HG03575 (cell line): ENCODE measurements around the gene RMI2.
"Not testable (repeated sequence)": the region's sequence is repeated elsewhere in the genome, so short reads cannot be mapped to it uniquely, and the experiment has no call there.

Experiments
- ATAC-seq: cut with Tn5 transposase; IDR thresholded peaks from one replicate; pipeline ENCODE4 v1.9.1; 2021; ENCODE audit not compliant: unreplicated experiment, insufficient number of reproducible peaks, low FRiP score; ENCODE audit errors: extremely low read depth

Gene RMI2

DNA sequence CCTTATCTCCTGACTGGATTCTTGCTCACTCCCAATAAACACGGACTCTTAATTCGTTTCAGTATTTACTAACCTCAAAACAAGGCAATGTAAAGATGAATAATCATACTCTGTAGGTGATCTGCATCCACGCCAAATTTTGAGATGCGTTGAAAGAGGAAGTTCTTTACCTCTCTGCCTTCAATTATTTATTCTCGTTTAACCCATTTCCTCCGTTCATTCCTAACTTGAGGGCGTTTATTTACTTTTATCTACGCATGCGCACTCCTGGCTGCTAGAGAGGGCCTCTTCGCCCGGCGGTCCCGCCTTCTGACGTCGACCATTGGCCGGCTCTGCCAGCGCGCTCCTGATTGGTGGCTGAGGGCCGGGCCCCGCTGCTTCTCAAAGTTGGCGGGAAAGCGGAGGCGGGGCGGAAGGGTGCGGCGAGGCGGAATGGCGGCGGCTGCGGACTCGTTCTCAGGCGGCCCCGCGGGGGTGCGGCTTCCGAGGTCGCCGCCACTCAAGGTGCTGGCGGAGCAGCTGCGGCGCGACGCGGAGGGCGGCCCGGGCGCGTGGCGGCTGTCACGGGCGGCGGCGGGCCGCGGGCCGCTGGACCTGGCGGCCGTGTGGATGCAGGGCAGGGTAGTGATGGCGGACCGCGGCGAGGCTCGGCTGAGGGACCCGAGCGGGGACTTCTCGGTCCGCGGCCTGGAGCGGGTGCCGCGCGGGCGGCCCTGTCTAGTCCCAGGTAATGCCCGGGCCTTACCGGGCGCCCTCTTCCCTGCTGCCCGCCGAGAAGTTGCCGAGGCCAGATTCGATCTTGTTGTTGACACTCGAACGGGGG lies at the start of gene RMI2:
RMI2 (plus strand) TSS at position 420 of the 823 bp plus-strand sequence; CDS start at position 433, 13 bp downstream.
- ATAC-seq: peak; percentile 69

DNA sequence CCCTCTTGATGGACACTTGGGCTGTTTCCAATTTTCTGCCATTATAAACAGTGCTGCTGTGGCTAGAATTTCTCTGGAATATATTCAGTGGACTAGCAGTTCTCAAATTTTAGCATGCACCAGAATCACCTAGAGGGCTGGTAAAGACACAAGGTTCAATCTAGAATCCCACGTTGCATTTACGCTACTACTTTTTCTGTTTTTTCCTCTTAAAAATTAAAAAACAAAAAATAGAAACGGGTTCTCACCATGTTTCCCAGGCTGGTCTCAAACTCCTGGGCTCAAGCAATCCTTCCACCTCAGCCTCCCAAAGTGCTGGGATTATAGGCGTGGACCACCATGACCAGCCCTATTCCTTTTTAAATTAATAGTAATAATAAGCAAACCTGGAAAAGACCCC lies 49.6 kb upstream of the RMI2 start:
- no peak for ATAC-seq

DNA sequence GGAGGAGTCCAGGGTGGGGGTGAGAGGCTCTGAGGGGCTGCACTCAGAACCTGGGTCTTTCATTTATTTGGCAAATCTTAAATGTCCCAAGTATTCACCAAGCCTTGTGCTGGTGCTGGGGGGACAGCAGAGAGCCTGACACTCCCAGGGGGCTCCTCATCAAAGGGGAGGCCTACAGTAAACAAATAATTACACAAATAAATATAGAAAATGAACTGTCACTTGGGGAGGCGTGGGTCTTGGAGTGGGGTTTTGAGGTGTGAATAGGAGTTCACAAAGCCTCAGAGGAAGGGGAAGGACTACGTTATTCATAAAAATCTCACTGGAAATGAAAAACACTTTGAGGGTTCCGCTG lies 48.9 kb upstream of the RMI2 start:
- no peak for ATAC-seq

DNA sequence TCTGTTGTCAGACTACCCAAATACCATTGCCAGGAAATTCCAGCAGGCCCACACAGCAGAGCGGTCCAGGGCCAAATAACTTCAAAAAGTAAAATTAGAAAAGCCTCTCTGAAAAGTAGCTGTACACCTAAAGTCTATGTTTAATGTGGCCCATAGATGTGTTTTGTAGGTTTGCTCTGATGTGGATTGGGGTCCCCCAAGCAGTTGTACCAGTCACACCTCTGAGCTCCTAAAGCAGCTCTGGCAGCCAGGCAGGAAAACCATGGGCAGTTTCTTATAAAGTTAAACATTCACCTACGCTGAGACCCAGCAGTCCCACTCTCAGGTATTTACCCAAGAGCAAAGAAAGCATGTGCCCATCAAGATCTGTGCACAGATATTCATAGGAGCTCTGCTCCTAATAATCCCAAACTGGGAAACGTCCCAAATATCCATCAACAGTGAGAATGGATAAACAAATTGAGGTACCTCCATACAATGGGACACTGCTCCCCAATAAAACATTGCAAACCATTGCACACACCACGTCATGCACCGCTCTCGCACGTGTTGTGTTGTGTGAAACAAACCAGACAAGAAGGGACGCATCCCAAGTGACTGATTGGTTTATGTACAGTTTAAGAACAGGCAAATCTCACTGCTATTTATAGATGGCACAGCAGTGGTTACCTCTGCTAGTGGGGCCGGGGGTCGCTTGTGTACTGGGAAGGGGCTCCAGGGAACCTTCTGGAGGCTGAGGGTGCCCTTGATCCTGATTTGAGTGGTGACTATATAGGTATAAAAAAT lies 48.4 kb upstream of the RMI2 start:
- ATAC-seq: no peak

DNA sequence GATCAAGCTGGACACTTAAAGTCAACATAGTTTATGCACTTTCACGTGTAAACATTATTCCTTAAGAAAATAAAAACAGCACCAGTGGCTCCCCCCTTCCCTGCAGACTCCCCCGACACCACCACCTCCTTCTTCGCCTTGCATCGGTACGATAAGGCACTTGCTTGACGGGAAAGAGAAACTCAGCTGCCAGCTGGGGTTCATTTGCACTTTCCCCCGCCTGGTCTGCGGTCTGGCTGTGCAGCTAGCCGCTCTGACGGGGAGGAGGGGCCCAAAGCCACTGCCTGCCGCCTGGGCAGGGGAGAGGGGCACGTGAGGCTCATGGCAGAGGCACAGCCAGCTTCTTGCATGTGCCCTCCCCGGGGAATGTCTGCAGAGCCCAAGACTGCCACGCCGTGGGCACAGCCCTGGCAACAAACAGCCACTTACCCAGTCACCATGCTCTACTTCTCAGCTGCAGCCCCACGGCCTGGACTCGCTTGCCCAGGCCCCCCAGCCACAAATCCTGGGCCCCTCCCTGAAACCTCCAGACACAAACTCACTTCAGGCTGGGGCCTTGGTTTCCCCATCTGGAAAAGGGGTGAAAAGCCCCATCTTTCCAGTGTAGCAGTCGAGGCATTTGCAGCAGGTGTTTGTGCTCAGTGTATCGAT lies 47.6 kb upstream of the RMI2 start:
- ATAC-seq: no peak

DNA sequence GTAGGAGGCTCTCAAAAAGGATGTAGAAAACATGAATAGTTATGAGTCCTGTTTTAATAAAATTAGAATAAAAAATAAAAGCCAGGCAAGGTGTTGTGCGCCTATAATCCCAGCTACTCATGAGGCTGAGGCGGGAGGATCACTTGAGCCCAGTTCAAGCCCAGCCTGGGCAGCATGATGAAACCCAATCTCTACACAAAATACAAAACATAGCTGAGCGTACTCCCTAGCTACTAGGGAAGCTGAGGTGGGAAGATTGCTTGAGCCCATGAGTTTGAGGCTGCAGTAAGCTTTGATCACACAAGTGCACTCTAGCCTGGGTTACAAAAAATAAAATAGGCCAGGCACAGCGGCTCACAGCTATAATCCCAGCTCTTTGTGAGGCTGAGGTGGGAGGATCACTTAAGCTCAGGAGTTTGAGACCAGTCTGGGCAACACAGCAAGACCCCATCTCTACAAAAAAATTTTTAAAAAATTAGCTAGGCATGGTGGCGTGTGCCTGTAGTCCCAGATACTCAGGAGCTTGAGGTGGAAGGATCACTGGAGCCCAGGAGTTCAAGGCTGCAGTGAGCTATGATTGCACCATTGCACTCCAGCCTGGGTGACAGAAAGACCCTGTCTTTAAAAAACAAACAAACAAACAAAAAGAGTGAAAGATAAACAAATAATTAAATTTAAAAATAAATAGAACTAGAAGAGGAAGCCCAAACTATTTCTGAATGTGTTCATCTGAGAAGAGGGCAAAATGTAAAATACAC lies 46.9 kb upstream of the RMI2 start:
- ATAC-seq: no peak

DNA sequence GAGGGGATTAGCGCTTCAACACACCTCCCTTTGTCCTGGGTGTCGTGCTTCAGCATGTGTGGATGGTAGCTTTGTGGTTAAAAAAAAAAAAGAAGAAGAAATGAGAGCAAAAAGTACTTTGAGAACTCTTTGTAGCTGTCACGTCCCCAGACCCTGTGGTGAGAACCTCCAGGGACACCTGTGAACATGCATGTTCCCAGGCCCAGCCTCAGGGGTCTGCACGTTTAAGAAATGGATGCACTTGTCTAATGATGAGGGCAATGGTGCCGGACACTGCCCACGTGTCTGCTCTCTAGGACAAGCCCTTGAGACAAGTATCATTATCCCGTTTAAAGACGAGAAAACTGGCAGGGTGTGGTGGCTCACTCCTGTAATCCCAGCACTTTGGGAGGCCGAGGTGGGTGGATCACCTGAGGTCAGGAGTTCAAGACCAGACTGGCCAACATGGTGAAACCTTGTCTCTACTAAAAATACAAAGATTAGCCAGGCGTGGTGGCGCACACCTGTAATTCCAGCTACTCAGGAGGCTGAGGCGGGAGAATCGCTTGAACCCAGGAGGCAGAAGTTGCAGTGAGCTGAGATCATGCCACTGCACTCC lies 46.2 kb upstream of the RMI2 start:
- ATAC-seq: not testable (repeated sequence)

DNA sequence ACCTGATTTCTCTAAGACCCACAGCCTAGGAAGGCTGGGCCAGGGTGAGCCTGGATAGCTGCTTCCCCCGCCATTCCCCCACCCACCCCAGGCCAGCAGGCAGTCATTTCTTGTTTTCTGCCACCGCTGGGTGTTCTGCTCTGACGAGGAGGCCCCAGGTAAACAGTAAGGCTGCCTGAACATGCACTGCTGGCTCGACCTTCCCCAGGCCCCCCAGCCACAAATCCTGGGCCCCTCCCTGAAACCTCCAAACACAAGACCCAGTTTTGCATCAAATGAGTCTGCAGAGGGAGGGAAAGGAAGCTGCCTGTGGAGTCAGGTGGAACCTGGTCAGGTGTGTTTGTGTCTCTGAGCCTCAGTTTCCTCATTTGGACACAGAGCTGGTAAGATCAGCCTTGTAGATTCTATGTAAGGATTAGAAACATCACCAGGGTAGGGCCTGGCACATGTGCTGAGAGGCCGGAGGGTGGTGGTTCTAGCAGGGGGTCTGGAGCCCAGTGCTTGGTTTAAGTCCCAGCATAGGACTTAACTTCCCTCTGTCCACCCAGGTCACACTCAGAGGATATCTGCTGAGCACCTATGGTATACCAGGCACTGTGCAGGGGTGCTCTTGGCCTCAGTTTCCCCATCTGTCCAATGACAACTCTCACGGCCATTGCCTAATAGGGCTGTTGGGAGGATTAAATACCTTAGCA lies 45.2 kb upstream of the RMI2 start:
- ATAC-seq: no peak

DNA sequence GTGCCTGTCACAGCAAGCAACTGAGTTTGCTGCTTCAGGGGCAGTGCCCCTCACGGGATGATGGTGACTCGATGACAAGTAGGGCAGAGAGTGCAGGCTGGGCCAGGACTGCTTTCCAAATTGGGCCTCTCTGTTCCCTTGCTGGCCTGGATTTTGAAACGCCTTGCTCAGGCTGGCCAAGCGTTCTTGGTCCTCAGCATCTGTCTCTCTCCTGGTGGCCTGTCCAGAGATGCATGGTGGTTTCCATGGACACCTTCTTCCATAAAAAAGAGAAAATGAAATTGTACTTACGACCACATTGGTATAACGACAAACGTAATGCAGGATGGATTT lies 44.7 kb upstream of the RMI2 start:
- no peak for ATAC-seq

DNA sequence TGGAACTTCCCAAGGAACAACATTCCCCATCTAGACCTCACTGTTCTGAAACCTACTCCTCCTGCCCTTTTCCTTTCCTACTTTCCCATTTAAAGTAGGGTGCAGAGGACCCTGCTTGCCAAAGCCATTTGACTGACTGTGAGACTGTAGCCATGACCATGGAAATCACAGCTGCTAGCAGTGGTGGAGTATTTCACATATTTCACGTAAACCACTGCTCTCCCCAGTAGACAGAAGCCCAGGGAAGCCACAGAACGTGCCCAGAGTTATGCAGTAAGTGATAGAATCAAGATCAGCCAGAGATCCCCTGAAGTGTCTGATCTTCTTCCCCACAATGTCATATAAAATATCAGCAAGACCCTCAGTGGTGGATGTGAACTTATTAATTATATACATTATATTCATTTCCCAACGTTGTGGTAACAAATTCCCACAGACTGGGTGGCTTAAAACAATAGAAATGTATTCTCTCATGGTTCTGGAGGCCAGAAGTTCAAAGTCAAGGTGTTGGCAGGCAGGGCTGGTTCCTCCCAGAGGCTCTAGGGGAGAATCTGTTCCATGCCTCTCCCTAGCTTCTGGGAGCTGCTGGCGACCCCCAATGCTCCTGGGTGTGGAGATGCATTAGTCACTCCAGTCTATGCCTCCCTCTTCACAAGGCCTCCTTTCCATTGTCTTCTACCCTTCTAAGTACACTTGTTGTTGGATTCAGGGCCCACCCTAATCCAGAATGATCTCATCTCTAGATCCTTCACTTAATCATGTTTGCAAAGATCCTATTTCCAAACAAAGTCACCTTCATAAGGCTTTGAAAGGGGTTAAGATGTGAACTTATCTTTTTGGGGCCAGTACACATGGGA lies 43.4 kb upstream of the RMI2 start:
- no peak for ATAC-seq

DNA sequence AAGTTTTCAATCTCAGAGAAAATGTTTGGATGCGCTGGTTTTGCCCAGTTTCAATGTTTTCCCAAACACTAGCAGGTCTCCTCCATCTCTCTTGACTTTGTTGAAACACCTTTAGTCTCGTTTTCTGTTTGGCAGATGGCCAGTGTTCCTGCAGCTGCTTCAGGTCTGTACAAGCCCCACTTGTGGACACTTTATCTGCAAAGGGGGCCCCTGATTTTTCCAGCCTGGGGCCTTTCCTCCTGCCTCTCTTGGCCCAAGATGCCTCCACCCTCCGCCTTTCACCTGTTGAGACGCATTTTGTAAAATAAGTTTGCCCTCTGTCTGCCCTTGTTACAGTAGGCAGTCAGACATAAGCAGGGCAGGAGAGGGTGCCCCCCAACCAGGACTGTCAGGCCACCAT lies 42.3 kb upstream of the RMI2 start:
- ATAC-seq: no peak

DNA sequence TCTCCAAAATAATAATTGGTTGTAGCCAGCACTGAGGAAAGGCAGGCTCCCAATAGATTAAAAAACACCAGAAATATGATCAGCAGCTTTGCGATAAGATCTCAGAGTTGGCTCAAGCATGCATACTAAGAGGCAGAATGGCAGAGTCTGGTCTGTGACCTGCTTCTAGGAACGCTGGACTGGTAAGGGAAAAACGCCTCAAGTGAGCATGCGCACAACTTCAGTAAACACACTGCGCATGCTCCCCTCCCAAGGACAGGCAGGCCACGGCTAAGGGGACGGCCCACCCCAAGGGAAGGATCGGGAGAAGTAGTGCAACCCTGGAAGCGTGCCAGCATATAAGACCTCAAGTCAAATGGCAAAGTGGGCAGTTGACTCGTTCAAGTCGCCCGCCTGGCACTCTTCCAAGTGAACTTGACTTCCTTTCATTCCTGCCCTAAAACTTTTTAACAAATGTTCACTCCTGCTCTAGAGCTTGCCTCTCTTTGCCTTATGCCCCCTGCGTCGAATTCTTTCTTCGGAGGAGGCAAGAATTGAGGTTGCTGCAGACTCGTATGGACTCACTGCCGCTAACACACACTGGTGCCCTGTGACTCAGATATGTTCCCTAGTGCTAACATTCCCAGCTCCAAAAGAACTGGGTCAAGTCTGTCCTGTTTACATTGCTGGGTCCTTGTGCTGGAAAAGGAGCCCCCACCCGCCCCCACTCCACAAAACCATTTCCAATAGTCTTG lies 41.7 kb upstream of the RMI2 start:
- ATAC-seq: no peak

DNA sequence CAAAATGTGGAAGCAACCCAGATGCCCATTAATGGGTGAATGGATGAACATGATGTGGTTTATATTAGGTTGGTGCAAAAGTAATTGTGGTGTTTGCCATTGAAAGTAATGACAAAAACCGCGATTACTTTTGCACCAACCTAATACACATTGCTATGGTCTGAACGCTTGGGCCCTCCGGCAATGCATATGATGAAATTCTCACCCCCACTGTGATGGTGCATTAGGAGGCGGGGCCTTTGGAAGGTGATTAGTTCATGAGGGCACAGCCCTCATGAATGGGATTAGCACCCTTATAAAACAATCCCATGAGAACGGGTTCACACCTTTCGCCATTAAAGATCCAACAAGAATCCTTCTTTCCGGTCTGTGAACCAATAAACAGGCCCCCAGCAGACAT lies 38.9 kb upstream of the RMI2 start:
- ATAC-seq: no peak

DNA sequence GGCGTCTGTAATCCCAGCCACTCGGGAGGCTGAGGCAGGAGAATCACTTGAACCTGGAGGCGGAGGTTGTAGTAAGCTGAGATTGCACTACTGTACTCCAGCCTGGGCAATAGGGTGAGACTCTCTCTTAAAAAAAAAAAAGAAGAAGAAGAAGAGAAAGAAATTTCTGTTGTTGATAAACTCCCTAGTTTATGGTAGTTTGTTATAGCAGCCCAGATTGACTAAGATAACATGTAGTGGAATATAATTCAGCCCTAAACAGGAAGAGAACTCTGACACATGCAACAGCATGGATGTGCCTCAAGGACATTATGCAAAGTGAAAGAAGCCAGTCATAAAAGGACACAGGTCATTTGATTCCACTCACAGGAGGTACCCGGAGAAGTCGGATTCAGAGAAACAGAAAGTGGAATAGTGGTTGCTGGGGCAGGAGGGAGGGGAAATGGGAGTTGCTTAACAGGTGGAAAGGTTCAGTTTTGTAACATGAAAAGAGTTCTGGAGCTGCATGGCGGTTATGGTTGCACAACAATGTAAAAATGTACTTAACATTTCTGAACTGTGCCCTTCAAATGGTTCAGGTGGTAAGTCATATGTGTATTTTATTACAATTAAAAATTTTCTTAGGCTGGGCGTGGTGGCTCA lies 38.1 kb upstream of the RMI2 start:
- ATAC-seq: no peak

DNA sequence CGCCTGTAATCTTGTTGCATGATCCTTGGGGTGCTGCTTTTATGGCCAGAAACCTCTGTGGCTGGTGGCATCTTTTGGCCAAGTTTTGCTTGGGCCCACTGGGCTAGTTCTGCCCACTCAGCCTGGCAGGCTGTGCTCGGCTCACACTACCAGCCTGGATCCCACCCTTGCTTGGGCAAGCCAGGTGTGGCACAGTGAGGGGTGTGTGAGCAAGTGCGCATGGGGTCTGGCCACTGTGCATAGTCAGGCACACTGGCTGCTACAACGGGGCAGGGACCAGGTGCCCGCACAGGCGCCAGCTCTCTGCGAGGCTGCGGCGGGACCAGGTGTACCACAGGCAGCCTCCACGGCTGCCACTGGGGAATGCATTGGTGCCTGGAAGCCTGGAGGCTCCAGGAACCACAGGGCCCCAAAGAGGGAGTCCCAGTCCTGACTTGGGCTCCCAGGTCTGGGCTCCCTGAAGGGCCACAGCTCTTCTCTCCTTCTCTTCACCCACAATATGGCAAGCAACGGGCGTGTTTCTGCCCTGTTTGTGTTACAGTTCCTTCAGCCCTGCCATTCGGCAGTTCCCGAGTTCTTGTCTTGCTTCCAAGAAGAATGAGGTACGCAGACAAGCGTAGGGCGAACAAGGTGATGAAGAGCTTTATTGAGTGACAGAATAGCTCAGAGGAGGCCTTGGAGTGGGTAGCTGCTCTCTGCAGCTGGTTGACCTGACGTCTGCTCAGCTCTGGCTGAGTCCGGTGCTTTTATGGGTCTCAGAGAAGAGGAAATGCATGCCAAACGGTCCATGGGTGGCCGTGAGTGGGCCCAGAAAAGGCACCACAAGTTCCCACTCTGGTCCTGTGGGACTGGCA lies 37.4 kb upstream of the RMI2 start:
- ATAC-seq: no peak
